ENCODE data around the gene HAUS2. TPM values are rescaled to one million over a fixed set of nuclear protein-coding genes. Genes with fewer than 3 reads are reported as not detected.

The HAUS2 gene
- total RNA-seq: 10 to 100 TPM; 12.9 to 21.9 (median 15.1) TPM

DNA sequence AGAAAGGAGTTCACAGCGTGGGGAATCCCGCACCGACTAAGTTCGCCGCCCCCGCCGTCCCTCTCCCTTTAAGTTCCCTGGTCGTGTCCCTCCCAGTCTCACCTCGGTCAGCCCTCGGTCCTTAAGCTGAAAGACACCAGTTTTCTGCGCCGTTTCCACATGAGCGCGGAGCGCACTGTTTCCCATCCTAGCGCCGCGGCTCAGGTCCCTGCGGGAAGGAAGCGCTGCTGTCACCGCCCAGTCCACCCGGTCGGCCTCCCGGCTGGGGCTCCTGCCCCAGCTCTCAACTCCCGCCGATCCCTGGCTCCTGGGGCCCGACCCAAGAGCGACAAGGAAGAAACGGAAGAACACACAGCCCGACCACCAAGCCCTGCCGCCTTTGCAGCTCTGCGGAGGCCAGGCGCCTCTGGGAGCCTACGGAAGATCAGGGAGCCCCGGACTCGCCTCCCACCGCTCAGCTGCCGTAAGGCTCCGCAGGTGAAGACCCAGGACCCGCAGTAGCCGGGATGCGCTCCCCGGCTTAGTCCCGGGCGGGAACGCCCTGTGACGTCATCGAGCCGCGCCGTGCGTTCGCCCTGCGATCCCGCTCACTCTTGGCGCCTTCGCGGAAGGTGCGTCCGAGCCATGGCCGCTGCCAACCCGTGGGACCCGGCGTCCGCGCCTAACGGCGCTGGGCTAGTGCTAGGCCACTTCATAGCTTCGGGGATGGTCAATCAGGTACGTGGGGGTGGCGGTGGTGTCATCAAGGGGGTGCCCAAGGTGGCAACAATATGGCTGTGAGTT is at the start of gene HAUS2, which contains the start of gene LRRC57:
Gene HAUS2, plus strand, starts transcription at position 590 of the 783 bp plus-strand sequence. Its CDS starts 35 bp downstream, at position 625.
Gene LRRC57, minus strand, starts transcription at position 545 of the 783 bp plus-strand sequence. Its CDS starts 359 bp downstream, at position 186.
- Histone ChIP-seq H3K27ac (peak within 1 kb of the TSS; percentile 79 to 93 (median 92)), H3K9me3 (no peaks in the 10 kb centered on the region), H3K36me3 (peaks cover 0 to 22% (median 0%) of the 10 kb centered on the region in 3 donors), H3K4me3 (peak within 1 kb of the TSS; percentile 67 to 99 (median 94)), H3K4me1 (peaks cover 0 to 28% (median 6%) of the 10 kb centered on the region in 4 donors), H3K27me3 (no peaks in the 10 kb centered on the region)
- DNase-seq: peak; percentile 75 to 96 (median 95)
- TF ChIP-seq CTCF (IDR thresholded peaks at IDR 0.05) (peak in 2 of 6 experiments; percentile 3 to 6), POLR2A (IDR thresholded peaks at IDR 0.05) (peak; percentile 92)

DNA sequence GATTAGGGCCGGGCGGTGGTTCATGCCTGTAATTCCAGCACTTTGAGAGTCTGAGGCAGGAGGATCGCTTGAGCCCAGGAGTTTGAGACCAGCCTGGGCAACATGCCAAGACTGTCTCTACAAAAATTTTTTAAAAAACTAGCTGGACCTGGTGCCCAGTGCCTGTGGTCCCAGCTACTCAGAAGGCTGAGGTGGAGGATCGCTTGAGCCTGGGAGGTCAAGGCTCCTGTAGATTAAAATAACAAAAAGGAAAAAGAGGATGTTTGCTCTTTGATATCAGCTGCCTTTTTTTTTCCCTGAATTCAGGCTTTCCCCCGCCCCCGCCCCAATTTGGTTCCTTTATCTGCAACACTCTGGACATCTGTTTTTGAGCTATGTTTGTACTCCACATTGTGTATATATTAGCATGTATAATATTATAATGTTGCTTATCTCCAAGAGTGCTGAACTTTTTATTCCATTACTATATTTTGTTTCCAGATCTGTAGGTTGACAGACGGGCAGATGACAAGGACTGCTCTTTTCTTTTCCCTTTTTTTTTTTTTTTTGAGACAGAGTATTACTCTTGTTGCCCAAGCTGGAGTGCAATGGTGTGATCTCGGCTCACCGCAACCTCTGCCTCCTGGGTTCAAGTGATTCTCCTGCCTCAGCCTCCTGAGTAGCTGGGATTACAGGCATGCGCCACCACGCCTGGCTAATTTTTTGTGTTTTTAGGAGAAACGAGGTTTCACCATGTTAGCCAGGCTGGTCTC is 48.6 kb upstream of the HAUS2 start:
- Histone ChIP-seq H3K36me3 (no peaks in the 10 kb centered on the region), H3K4me3 (no peak overlapping the region), H3K27me3 (no peaks in the 10 kb centered on the region), H3K9me3 (no peaks in the 10 kb centered on the region), H3K4me1 (peaks cover 0 to 50% (median 8%) of the 10 kb centered on the region in 4 donors), H3K27ac (peak overlapping the region; percentile 26 to 72 (median 53))
- DNase-seq: no peak
- TF ChIP-seq POLR2A (IDR thresholded peaks at IDR 0.05) (no peak), CTCF (IDR thresholded peaks at IDR 0.05) (no peak)

DNA sequence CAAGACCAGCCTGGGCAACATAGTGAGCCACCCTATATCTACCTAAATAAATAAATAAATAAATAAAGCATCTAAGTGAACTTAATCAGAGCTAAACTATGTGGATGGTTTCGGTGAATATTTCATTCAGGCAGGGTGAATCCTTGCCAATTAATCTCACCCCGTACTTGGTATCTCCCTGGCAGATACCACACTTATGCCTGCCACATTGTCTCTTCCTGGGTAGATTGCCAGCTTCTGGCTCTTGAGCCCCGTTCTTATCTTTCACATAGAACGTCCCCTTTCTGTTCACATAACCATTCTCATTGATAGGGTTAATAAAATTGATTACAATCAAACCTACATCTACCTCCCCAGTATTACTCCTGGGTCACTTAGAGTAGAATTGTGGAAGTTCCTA is 46.2 kb upstream of the HAUS2 start:
- Histone ChIP-seq H3K27me3 (no peaks in the 10 kb centered on the region), H3K36me3 (no peaks in the 10 kb centered on the region), H3K4me3 (no peak overlapping the region), H3K4me1 (peaks cover 0 to 41% (median 8%) of the 10 kb centered on the region in 4 donors), H3K9me3 (no peaks in the 10 kb centered on the region), H3K27ac (no peak overlapping the region)
- TF ChIP-seq CTCF (IDR thresholded peaks at IDR 0.05) (no peak), POLR2A (IDR thresholded peaks at IDR 0.05) (no peak)
- DNase-seq: no peak

- DNase-seq: no peak
- Histone ChIP-seq H3K27me3 (no peaks in the 10 kb centered on the region), H3K36me3 (no peaks in the 10 kb centered on the region), H3K4me3 (no peak overlapping the region), H3K27ac (peak overlapping the region in 1 of 4 donors; percentile 14), H3K9me3 (no peaks in the 10 kb centered on the region), H3K4me1 (peaks cover 0 to 28% (median 8%) of the 10 kb centered on the region in 4 donors)
- TF ChIP-seq CTCF (IDR thresholded peaks at IDR 0.05) (no peak), POLR2A (IDR thresholded peaks at IDR 0.05) (no peak)
These were observed 44.8 kb upstream of the HAUS2 start for GRCh38 chr15:42503825-42504224.

DNA sequence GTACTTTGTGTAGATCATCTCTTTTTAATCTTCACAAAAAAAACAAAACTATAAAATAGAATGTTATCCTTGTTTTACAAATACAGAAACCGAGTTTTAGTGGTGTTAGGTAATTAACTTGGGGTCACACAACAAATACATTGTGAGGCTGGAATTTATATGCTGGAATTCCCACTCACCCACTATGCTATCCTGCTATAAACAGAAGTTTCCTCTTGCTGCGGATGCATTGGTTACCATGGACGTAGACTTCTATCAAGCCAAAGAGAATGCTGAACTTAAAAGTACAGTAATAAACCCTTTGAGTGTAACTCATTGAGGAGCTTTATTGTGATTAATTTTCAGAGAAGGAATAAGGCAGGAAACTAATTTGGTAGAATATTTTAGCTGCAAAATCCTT is 44.0 kb upstream of the HAUS2 start:
- no peaks in the 10 kb centered on the region for H3K36me3 ChIP-seq
- H3K4me1 ChIP-seq: peaks cover 0 to 20% (median 5%) of the 10 kb centered on the region in 4 donors
- H3K27ac ChIP-seq: peak overlapping the region in 2 of 4 donors; percentile 21 to 49
- peak overlapping the region in 1 of 4 donors; percentile 5 for H3K4me3 ChIP-seq
- TF ChIP-seq CTCF (IDR thresholded peaks at IDR 0.05): no peak
- no peak for TF ChIP-seq POLR2A (IDR thresholded peaks at IDR 0.05)
- no peaks in the 10 kb centered on the region for H3K27me3 ChIP-seq
- DNase-seq: no peak
- H3K9me3 ChIP-seq: no peaks in the 10 kb centered on the region
